Kidney epithelial cell (primary cell): Measurements from ENCODE around the gene SDCBP2. TPM values are rescaled to one million over a fixed set of nuclear protein-coding genes. Genes with fewer than 3 reads are reported as not detected.

Experiments
- DNase-seq: peaks from one replicate; pipeline ENCODE4 v3.0.0-alpha.2; 2010; ENCODE audit warnings: low read depth
- H3K27me3 ChIP-seq: 2 replicates; pipeline ENCODE4 v1.6.0; 2011; ENCODE audit warnings: low read length; ENCODE audit not compliant: control insufficient read depth, insufficient read depth
- H3K36me3 ChIP-seq: 2 replicates; pipeline ENCODE4 v1.5.1; 2011; ENCODE audit warnings: low read length; ENCODE audit not compliant: control insufficient read depth, insufficient read depth
- H3K4me3 ChIP-seq: 2 replicates; pipeline ENCODE4 v1.5.1; 2011; ENCODE audit warnings: low read depth, mild to moderate bottlenecking, control low read depth, low read length
- CTCF ChIP-seq: IDR thresholded peaks from 2 replicates; pipeline ENCODE4 v1.5.1; 2011; ENCODE audit warnings: mild to moderate bottlenecking, moderate library complexity, low read length, control low read depth, inconsistent platforms; ENCODE audit not compliant: insufficient read depth, poor library complexity, severe bottlenecking
- total RNA-seq: library from RNA; depleted of rRNA; stranded (reverse); fragments of >200 nt; gene quantifications from 2 replicates; pipeline ENCODE4 v1.2.3, GENCODE V29; 2015

Gene SDCBP2
- total RNA-seq, 1 donor from 2014 or later = 6.1 TPM

DNA sequence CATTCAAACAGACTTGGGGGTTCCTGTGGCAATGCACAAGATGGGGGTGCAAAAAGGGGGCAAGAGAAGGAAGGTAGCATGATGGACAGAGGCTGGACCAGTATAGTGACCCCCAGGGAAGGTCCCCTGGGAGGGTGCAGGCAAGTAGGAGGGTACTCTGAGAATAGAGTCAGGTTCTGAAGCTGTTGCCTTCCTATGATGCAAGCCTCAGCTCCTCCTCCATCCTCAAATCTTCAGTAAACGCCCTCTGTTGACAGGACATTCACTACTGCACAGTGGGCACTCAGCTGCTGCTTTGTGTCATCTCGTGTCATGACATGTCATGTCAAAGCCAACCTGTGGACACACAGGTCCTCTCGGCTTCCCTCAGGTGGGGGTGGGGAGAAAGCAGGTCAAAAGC lies 5.8 kb upstream of the SDCBP2 start:
- DNase-seq = no peak
- no peak for TF ChIP-seq CTCF
- Histone ChIP-seq H3K36me3 (no peaks in the 10 kb centered on the region), H3K4me3 (no peak overlapping the region), H3K27me3 (no peaks in the 10 kb centered on the region)

DNA sequence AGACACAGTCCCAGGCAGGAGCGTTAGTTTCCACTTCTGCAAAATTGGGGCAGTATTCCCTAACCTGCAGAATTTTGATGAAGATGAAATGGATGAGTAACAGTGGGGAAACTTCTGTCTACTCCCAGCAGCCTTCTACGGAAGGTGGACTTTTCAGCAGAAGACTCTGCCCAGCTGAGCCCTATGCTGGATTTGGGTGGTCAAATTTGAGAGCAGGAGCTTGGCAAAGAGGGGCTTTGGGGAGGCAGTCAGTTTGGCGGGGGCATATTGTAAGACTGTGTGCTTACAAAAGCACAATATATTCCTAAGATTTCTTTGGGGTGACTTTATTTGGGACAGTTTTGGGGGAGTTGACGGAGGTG lies 5.4 kb upstream of the SDCBP2 start:
- Histone ChIP-seq H3K4me3 (no peak overlapping the region), H3K36me3 (no peaks in the 10 kb centered on the region), H3K27me3 (no peaks in the 10 kb centered on the region)
- no peak for TF ChIP-seq CTCF
- no peak for DNase-seq

DNA sequence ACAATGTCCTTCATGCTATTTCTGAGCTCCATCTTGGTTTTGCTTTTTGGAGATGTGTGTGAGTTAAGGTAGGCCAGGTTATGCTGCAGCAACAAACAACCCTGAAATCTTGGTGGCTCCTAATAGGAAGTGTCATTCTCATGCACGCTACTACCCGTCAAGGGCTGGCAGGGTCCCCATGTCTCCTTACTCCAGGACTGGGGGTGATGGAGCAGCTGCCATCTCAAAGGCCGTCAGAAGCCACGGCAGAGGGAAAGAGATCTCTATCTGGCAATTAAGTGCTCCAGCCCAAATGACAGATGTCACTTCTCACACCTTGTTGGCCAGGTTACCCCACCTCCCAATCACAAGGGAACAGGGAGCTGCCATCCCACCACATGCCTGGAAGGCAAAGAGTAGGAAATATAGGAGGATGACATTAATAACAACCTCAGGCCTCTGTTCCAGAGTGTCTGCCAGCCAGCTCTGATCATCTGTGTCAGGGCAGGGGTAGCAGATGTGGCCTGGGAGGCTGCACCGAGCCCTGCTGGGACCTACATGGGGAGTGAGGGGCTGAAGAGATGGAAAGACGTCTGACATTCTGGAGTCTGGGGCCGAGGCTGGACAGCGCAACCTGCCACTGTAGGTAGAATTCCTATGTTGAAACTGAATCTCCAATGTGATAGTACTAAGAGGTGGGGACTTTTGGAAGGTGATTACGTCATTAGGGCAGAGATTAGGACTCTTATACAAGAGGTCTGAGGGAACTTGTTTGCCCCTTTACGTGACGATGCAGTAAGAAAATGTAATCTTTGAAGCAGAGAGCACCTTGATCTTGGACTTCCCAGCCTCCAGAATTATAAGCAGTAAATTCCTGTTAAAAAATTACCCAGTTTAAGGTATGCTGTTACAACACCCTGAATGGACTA lies 4.8 kb upstream of the SDCBP2 start:
- DNase-seq = no peak
- H3K27me3 ChIP-seq = no peaks in the 10 kb centered on the region
- no peaks in the 10 kb centered on the region for H3K36me3 ChIP-seq
- no peak overlapping the region for H3K4me3 ChIP-seq
- no peak for TF ChIP-seq CTCF

DNA sequence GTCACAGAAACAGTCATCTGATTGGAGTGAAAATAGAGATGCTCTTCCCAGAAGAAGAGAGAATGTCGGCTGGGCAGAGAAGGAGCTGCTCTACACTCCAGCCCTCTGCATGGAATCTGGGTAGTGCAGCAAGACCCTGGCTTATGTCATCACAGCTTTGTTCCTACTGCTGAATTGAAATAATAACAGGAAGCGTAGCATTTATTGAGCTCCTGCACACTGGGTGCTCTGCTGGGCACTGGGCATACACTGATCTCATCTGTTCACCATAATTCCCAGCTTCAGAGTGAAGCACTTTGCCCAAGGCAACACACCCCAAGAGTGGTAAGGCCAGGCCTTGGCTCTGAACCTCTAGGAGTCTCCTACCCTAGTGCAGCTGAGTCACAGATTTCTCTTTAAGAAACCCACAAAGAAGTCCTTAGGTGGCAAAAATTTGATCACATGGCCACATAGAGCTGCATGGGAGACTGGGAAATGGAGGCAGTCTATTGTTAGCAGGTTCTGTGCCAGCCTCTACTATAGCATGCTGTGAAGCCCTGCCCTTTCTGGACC lies 3.9 kb upstream of the SDCBP2 start:
- no peaks in the 10 kb centered on the region for H3K27me3 ChIP-seq
- no peak for DNase-seq
- H3K4me3 ChIP-seq = no peak overlapping the region
- no peak for TF ChIP-seq CTCF
- H3K36me3 ChIP-seq = no peaks in the 10 kb centered on the region

- H3K4me3 ChIP-seq = no peak overlapping the region
- H3K27me3 ChIP-seq = no peaks in the 10 kb centered on the region
- no peaks in the 10 kb centered on the region for H3K36me3 ChIP-seq
- no peak for DNase-seq
- no peak for TF ChIP-seq CTCF
Observed at GRCh38 chr20:1331801-1332453, 3.0 kb upstream of the SDCBP2 start.

DNA sequence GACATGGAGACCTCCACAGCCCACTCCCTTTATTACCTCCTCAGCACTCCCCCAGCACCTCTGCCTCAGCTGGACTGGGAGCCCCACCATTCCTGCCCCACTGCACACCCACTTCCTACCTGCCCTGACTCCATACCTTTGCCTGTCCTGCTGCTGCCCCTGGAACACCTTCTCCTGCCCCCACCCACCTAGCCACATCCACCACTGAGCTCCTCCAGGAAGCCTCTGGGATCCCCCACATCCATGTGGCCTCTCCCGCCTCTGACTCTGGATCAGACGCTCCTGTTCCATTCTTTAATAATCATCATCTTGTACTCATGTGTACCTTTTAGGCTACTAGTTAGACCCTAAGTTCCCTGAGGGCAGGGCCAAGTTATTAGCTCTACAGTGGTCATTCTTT lies 2.2 kb upstream of the SDCBP2 start:
- Histone ChIP-seq H3K4me3 (no peak overlapping the region), H3K36me3 (no peaks in the 10 kb centered on the region), H3K27me3 (no peaks in the 10 kb centered on the region)
- DNase-seq = no peak
- TF ChIP-seq CTCF = no peak
